ENCODE data around the gene CACNA1C.

- no peak for TF ChIP-seq CTCF (IDR thresholded peaks at IDR 0.05)
- TF ChIP-seq POLR2AphosphoS5 (IDR thresholded peaks at IDR 0.05) = peak in 1 of 3 donors; percentile 55
Measured at GRCh38 chr12:2613326-2614073, 560.7 kb downstream of the CACNA1C start.
